Measurements from ENCODE around the gene QSOX2.

QSOX2 gene

DNA sequence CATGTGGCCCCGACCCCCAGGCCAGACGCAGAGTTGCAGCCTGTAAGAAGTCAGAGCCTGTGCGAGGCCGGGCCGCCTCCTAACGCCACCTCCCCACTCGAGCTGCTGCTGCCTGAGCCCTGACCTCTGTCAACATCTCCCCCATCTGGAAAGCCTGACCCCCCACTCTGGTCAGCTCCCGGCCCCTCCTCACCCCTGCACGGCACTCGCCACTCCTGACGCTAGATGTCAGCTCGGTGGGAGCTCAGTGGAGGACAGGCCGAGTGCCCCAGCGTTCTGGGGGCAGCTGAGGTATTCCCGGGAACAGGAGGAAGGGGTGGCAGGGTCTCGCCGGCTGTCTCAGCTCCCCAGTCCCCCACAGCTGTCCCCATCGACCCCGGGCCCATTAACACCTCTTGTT, 60.5 kb downstream of the QSOX2 start:
- DNase-seq (ENCODE audit: low read depth, low spot score) = no peak
- no peak overlapping the region for H3K4me3 ChIP-seq (ENCODE audit: low read length)
- no peaks in the 10 kb centered on the region for H3K9me3 ChIP-seq (ENCODE audit: control insufficient read depth, insufficient read depth, low read length)
- no peaks in the 10 kb centered on the region for H3K36me3 ChIP-seq (ENCODE audit: control insufficient read depth, insufficient read depth, low read length)
- H3K4me1 ChIP-seq (ENCODE audit: control insufficient read depth, insufficient read depth, low read length) = peaks cover 2% of the 10 kb centered on the region; the same call in 1 of the 2 replicates
- WGBS (ENCODE audit: insufficient coverage, insufficient read length) = no CpG with 5 or more reads among the region's 19 CpGs
- H3K27ac ChIP-seq (ENCODE audit: low read length) = no peak overlapping the region
- H3K27me3 ChIP-seq (ENCODE audit: control insufficient read depth, insufficient read depth, low read length) = no peaks in the 10 kb centered on the region

DNA sequence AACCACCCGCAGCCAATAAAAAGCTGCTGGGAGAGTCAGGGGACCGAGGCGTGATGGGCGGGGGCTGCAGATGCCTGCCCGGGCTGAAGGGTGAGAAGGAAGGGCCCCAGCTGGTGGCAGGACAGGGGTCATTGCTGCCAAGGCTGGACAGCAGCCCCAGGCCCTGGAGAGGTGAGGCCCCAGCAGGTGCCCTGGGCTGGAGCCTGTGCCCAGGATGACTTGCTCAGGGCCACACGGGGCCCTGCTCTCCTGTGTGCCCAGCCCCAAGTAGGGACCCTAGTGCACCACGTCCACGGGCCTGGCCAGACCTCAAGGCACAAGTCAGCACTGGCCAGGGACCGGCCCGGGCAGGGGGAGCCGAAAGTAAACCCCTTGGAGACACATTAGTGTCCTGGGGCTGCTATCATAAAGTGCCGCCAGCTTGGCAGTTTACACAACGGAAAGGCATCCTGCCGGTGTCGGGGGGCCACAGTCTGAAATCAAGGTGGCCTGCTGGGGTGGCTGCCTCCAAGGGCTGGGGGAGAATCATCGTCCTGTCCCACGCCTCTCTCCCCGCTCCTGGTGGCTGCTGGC, 62.7 kb downstream of the QSOX2 start:
- no peak for DNase-seq (ENCODE audit: low read depth, low spot score)
- Histone ChIP-seq H3K4me1 (ENCODE audit: control insufficient read depth, insufficient read depth, low read length) (0 out of 2 replicates have a peak, but pooled peaks cover 1% of the 10 kb centered on the region), H3K27me3 (ENCODE audit: control insufficient read depth, insufficient read depth, low read length) (no peaks in the 10 kb centered on the region), H3K27ac (ENCODE audit: low read length) (no peak overlapping the region), H3K36me3 (ENCODE audit: control insufficient read depth, insufficient read depth, low read length) (no peaks in the 10 kb centered on the region), H3K4me3 (ENCODE audit: low read length) (no peak overlapping the region), H3K9me3 (ENCODE audit: control insufficient read depth, insufficient read depth, low read length) (no peaks in the 10 kb centered on the region)
- no CpG with 5 or more reads among the region's 18 CpGs for WGBS (ENCODE audit: insufficient coverage, insufficient read length)

DNA sequence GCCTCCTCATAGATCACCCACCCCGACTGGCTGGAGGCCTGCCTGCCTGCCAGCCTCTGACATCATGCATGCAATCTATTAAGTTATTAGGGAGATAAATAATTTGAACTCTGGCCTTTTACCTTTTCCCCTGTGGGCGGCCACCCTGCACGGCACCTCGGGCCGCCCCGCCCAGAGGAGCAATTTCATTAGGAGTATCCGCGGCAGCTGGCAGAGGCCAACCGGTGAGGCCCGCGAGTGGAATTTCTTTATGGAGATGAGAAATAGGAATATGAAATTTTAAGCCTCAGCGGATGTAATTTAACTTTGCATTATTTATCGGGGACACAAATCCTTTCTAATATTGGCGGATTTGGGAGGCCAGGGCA, 63.2 kb downstream of the QSOX2 start:
- no peak for DNase-seq (ENCODE audit: low read depth, low spot score)
- H3K4me3 ChIP-seq (ENCODE audit: low read length) = no peak overlapping the region
- WGBS (ENCODE audit: insufficient coverage, insufficient read length) = no CpG with 5 or more reads among the region's 14 CpGs
- H3K4me1 ChIP-seq (ENCODE audit: control insufficient read depth, insufficient read depth, low read length) = 0 out of 2 replicates have a peak, but pooled peaks cover 1% of the 10 kb centered on the region
- H3K36me3 ChIP-seq (ENCODE audit: control insufficient read depth, insufficient read depth, low read length) = no peaks in the 10 kb centered on the region
- H3K27ac ChIP-seq (ENCODE audit: low read length) = no peak overlapping the region
- H3K9me3 ChIP-seq (ENCODE audit: control insufficient read depth, insufficient read depth, low read length) = no peaks in the 10 kb centered on the region
- no peaks in the 10 kb centered on the region for H3K27me3 ChIP-seq (ENCODE audit: control insufficient read depth, insufficient read depth, low read length)

DNA sequence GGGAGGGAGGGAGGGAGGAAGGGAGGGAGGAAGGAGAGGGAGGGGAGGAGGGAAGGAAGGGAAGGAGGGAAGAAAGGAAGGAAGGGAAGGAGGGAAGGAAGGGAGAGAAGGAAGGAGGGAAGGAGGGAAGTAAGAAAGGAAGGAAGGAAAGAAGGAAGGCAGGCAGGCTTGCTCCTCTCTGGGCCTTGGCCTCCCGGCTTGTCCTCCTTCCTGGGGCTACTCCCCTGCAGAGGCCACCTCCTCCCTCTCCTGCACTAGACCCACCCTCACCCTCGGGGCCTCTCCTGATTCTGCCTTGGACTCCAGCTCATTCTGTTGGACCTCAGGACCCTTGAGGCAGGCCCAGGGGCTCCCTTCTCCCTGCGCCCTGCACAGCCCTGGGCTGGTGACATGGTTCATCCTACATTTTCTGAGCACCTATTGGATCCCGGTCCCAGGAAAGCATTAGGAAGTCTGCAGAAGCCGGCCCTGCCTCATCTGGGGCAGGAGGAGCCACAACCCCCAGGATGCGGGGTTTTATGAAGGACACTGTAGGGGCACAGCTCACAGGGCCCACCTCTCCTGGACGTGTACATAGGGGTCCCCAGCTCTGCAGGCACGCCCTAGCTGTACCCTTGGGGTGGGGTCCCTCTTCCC, 63.7 kb downstream of the QSOX2 start:
- no peak for DNase-seq (ENCODE audit: low read depth, low spot score)
- no peaks in the 10 kb centered on the region for H3K9me3 ChIP-seq (ENCODE audit: control insufficient read depth, insufficient read depth, low read length)
- no peaks in the 10 kb centered on the region for H3K27me3 ChIP-seq (ENCODE audit: control insufficient read depth, insufficient read depth, low read length)
- no peak overlapping the region for H3K27ac ChIP-seq (ENCODE audit: low read length)
- no peaks in the 10 kb centered on the region for H3K36me3 ChIP-seq (ENCODE audit: control insufficient read depth, insufficient read depth, low read length)
- no CpG with 5 or more reads among the region's 8 CpGs for WGBS (ENCODE audit: insufficient coverage, insufficient read length)
- no peak overlapping the region for H3K4me3 ChIP-seq (ENCODE audit: low read length)
- 0 out of 2 replicates have a peak, but pooled peaks cover 1% of the 10 kb centered on the region for H3K4me1 ChIP-seq (ENCODE audit: control insufficient read depth, insufficient read depth, low read length)

DNA sequence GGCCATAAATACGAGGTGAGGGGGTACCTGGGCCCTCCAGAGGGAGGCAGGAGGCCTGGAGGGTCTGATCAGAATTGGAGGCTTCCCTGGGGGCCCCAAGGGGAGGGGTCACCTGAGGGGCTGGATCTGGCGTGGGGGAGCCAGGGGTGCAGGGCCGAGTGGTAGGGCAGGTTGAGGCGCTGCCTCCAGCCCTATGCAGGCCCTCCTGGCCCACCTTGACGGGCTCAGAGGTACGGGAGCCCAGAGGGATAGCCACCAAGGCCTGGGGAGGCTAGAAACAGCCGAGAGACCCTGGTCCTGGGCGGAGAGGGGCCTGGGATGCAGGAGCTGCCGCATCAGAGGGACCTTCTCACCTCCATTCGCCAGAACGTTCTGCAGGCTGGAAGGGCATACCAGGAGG, 65.0 kb downstream of the QSOX2 start:
- no peak for DNase-seq (ENCODE audit: low read depth, low spot score)
- Histone ChIP-seq H3K4me1 (ENCODE audit: control insufficient read depth, insufficient read depth, low read length) (0 out of 2 replicates have a peak, but pooled peaks cover 1% of the 10 kb centered on the region), H3K9me3 (ENCODE audit: control insufficient read depth, insufficient read depth, low read length) (no peaks in the 10 kb centered on the region), H3K36me3 (ENCODE audit: control insufficient read depth, insufficient read depth, low read length) (no peaks in the 10 kb centered on the region), H3K27ac (ENCODE audit: low read length) (no peak overlapping the region), H3K27me3 (ENCODE audit: control insufficient read depth, insufficient read depth, low read length) (no peaks in the 10 kb centered on the region), H3K4me3 (ENCODE audit: low read length) (no peak overlapping the region)
- no CpG with 5 or more reads among the region's 11 CpGs for WGBS (ENCODE audit: insufficient coverage, insufficient read length)

DNA sequence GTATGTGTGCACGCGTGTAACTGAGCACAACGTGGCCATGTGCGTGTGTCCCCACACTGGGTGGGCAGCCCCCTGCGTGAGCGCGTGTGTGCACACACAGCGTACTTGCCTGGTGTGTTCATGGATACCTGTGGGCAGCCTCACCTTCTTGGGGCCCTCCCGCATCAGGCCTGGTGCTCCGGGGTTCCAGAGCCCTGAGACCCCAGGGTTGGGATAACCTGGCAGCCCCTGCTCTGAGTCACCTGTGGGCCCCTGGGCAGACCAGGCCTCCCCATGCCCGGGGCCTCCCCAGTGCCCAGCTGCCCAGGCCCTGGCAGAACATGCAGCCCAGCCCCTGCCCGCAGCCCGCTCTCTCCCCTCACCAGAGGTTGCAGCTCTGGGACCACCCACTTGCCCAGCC, 65.9 kb downstream of the QSOX2 start:
- no peaks in the 10 kb centered on the region for H3K27me3 ChIP-seq (ENCODE audit: control insufficient read depth, insufficient read depth, low read length)
- H3K9me3 ChIP-seq (ENCODE audit: control insufficient read depth, insufficient read depth, low read length) = no peaks in the 10 kb centered on the region
- 0 out of 2 replicates have a peak, but pooled peaks cover 1% of the 10 kb centered on the region for H3K4me1 ChIP-seq (ENCODE audit: control insufficient read depth, insufficient read depth, low read length)
- WGBS (ENCODE audit: insufficient coverage, insufficient read length) = no CpG with 5 or more reads among the region's 13 CpGs
- H3K36me3 ChIP-seq (ENCODE audit: control insufficient read depth, insufficient read depth, low read length) = no peaks in the 10 kb centered on the region
- no peak overlapping the region for H3K4me3 ChIP-seq (ENCODE audit: low read length)
- no peak overlapping the region for H3K27ac ChIP-seq (ENCODE audit: low read length)
- no peak for DNase-seq (ENCODE audit: low read depth, low spot score)

DNA sequence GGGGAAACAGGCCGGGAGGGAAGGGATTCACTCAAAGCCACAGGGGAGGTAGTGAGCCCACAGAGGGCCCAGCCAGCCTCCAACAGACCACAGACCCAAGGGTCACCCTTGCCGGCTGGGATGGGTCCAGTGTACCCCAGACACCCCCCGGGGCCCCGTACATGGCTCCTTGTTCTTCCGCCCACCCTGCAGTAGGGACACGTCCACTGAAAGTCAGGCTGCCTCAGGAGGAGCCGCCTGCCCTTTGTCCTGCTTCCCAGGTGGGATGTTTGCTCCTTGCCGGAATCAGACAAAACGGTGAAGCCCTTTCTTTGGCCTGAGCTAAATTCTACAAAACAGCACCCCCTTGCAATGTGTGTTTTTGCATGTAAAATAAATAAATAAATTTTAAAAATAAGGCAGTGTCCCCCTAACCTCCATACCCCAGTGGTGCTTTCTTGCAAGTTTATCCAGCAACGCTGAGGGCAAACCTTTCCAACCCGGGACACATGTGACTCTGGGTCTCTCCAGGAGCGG, 66.5 kb downstream of the QSOX2 start:
- H3K4me1 ChIP-seq (ENCODE audit: control insufficient read depth, insufficient read depth, low read length) = 0 out of 2 replicates have a peak, but pooled peaks cover 1% of the 10 kb centered on the region
- no peak overlapping the region for H3K4me3 ChIP-seq (ENCODE audit: low read length)
- H3K27ac ChIP-seq (ENCODE audit: low read length) = no peak overlapping the region
- no peaks in the 10 kb centered on the region for H3K9me3 ChIP-seq (ENCODE audit: control insufficient read depth, insufficient read depth, low read length)
- WGBS (ENCODE audit: insufficient coverage, insufficient read length) = no CpG with 5 or more reads among the region's 12 CpGs
- H3K27me3 ChIP-seq (ENCODE audit: control insufficient read depth, insufficient read depth, low read length) = no peaks in the 10 kb centered on the region
- no peak for DNase-seq (ENCODE audit: low read depth, low spot score)
- no peaks in the 10 kb centered on the region for H3K36me3 ChIP-seq (ENCODE audit: control insufficient read depth, insufficient read depth, low read length)

DNA sequence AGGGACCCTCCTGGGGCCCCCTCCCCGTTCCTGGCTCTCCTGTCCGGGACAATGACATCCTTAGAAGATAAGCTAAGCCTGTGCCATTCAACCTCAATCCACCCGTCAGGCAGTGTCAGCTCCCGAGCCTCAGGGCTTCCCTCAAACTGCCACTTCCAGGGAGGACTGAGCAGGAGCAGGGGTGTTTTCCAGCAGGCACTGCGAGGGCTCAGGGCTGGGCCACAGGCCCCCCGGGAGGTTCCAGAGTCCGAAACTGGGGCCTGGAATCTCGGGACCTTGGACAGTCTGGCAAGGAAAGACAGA, 66.9 kb downstream of the QSOX2 start:
- H3K4me1 ChIP-seq (ENCODE audit: control insufficient read depth, insufficient read depth, low read length) = 0 out of 2 replicates have a peak, but pooled peaks cover 1% of the 10 kb centered on the region
- no peaks in the 10 kb centered on the region for H3K27me3 ChIP-seq (ENCODE audit: control insufficient read depth, insufficient read depth, low read length)
- no peak for DNase-seq (ENCODE audit: low read depth, low spot score)
- H3K27ac ChIP-seq (ENCODE audit: low read length) = no peak overlapping the region
- H3K36me3 ChIP-seq (ENCODE audit: control insufficient read depth, insufficient read depth, low read length) = no peaks in the 10 kb centered on the region
- H3K9me3 ChIP-seq (ENCODE audit: control insufficient read depth, insufficient read depth, low read length) = no peaks in the 10 kb centered on the region
- H3K4me3 ChIP-seq (ENCODE audit: low read length) = no peak overlapping the region
- no CpG with 5 or more reads among the region's 8 CpGs for WGBS (ENCODE audit: insufficient coverage, insufficient read length)

DNA sequence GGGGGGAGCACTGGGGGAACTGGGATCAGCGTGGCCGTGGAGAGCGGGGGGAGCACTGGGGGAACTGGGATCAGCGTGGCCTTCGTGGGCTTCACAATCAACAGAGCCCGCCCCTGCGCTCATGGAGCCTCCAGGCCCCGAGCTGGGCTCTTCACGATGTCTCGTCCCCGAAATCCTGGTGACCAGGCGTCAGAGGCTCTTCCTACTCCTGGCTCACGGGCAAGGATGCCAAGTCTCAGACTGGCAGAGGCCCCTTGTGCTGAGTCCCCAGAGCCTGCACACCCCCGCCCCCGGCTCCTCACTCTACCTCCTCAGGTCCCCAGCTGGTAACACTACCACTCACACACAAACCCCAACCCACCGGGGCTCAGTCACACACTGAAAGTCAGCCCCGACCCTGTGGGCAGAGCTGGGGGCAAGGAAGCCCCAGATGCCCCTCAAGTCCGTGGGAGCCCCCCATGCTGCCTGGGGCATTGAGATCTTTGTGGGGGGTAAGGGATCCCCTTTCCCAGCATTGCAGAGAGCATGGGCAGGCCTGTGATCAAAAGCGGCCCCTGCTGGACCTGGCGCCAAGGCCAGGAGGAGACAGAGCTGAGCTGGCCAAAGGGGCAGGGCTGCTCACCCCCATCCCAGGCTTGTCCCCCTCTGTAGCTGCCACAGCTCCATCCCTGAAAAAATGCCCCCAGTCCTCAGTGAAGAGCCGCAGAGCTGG, 67.4 kb downstream of the QSOX2 start:
- Histone ChIP-seq H3K27me3 (ENCODE audit: control insufficient read depth, insufficient read depth, low read length) (no peaks in the 10 kb centered on the region), H3K4me1 (ENCODE audit: control insufficient read depth, insufficient read depth, low read length) (0 out of 2 replicates have a peak, but pooled peaks cover 1% of the 10 kb centered on the region), H3K9me3 (ENCODE audit: control insufficient read depth, insufficient read depth, low read length) (no peaks in the 10 kb centered on the region), H3K4me3 (ENCODE audit: low read length) (no peak overlapping the region; the same call in 1 of the 2 replicates), H3K27ac (ENCODE audit: low read length) (no peak overlapping the region), H3K36me3 (ENCODE audit: control insufficient read depth, insufficient read depth, low read length) (no peaks in the 10 kb centered on the region)
- no peak for DNase-seq (ENCODE audit: low read depth, low spot score)
- WGBS (ENCODE audit: insufficient coverage, insufficient read length) = no CpG with 5 or more reads among the region's 21 CpGs

DNA sequence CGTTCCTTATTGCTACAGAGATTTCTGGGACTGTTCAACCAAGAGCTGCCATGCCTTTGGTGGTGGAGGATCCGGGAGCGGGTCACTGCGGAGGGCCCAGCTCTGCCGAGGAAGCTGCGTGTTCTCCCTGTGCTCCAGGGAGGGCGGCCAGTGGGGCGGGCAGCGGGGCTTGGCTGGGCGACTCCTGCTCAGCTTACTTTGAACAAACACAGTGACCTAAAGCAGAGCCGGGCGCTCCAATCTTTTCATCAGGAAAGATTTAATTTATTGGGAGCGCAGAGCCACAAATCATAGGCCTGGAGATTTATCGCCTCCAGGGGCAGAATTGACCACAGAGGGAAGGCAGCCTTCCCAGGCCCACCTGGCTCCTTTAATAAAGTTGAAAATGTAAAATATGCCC, 68.4 kb downstream of the QSOX2 start:
- no CpG with 5 or more reads among the region's 14 CpGs for whole genome bisulfite sequencing (ENCODE audit: insufficient coverage, insufficient read length)
- DNase-seq (ENCODE audit: low read depth, low spot score) = no peak
- H3K9me3 ChIP-seq (ENCODE audit: control insufficient read depth, insufficient read depth, low read length) = no peaks in the 10 kb centered on the region
- no peak overlapping the region for H3K4me3 ChIP-seq (ENCODE audit: low read length)
- H3K27ac ChIP-seq (ENCODE audit: low read length) = no peak overlapping the region
- H3K27me3 ChIP-seq (ENCODE audit: control insufficient read depth, insufficient read depth, low read length) = no peaks in the 10 kb centered on the region
- no peaks in the 10 kb centered on the region for H3K36me3 ChIP-seq (ENCODE audit: control insufficient read depth, insufficient read depth, low read length)
- peaks cover 6% of the 10 kb centered on the region for H3K4me1 ChIP-seq (ENCODE audit: control insufficient read depth, insufficient read depth, low read length)
